SH-SY5Y (cell line): Measurements from ENCODE around the gene SLC25A26.

ENCODE experiments used
- GATA2 ChIP-seq: IDR thresholded peaks from 2 replicates; pipeline ENCODE4 v1.6.1; 2011; ENCODE audit warnings: mild to moderate bottlenecking, low read depth, low read length
- GATA3 ChIP-seq: IDR thresholded peaks from 2 replicates; pipeline ENCODE4 v1.6.1; 2011; ENCODE audit warnings: low read depth, mild to moderate bottlenecking, low read length, moderate library complexity

DNA sequence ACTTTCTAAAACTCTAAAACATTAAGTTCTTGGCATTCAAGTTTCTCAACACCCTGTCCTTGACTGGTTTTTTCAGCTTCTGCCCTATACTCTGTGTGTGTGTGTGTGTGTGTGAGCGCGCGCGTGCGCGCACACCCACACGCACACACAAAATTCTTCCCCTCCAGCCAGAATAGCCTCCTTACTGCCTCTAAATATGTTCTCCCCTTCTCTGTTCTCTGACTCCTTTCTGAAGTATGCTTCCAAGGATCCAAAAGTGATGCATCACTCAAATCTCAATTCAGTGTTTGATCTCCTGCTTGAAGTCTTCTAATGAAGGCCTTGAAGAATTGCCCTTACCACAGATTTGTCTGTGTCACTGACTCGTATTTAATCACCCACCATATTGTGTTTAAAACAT, 129.8 kb downstream of the SLC25A26 start:
- TF ChIP-seq GATA2 (no peak), GATA3 (no peak)
